ENCODE results near the gene RAB4A. TPM values are rescaled to one million over a fixed set of nuclear protein-coding genes. Genes with fewer than 3 reads are reported as not detected.

Gene RAB4A
- total and polyA plus RNA-seq, 12 donors, result 15.7 to 131 (median 112) TPM

- ATAC-seq (no peak), DNase-seq (no peak)
- TF ChIP-seq CTCF (IDR thresholded peaks at IDR 0.05), result no peak
- Histone ChIP-seq H3K27ac (no peak overlapping the region), H3K4me1 (peaks cover 8 to 78% (median 42%) of the 10 kb centered on the region in 9 donors), H3K27me3 (no peaks in the 10 kb centered on the region), H3K36me3 (peaks cover 0 to 6% (median 0%) of the 10 kb centered on the region in 9 donors), H3K4me3 (no peak overlapping the region), H3K9me3 (no peaks in the 10 kb centered on the region)
- 96 to 97% methylated on average over 2 of the region's 2 CpGs for WGBS, 2 donors
- intact Hi-C loops (cut with DNase I), result loop anchor here in 2 of 10 donors (5.0 to 10.0 kb wide), 2 partner anchors 70 to 232 kb away; partner anchors contain the start of genes CCSAP (in 1 of the 2) and NUP133 (in 1 of the 2)
Observed at GRCh38 chr1:229275005-229275404, 4.1 kb downstream of the RAB4A start.

GRCh38 chr1:229278120-229278741 lies 7.3 kb downstream of the RAB4A start:
- intact Hi-C loops (cut with DNase I), result loop anchor here in 2 of 10 donors (5.0 to 10.0 kb wide), 2 partner anchors 67 to 229 kb away; partner anchors contain the start of genes CCSAP (in 1 of the 2) and NUP133 (in 1 of the 2)
- peaks cover 0 to 6% (median 0%) of the 10 kb centered on the region in 9 donors for H3K36me3 ChIP-seq
- no peak overlapping the region for H3K27ac ChIP-seq
- 92 to 93% methylated on average over 2 of the region's 2 CpGs for WGBS, 2 donors
- H3K4me3 ChIP-seq, result no peak overlapping the region
- peaks cover 3 to 57% (median 31%) of the 10 kb centered on the region in 9 donors for H3K4me1 ChIP-seq
- peaks cover 0 to 8% (median 0%) of the 10 kb centered on the region in 11 donors for H3K9me3 ChIP-seq
- no peak for DNase-seq
- no peak for TF ChIP-seq CTCF (IDR thresholded peaks at IDR 0.05)
- H3K27me3 ChIP-seq, result no peaks in the 10 kb centered on the region
- no peak for ATAC-seq

- Histone ChIP-seq H3K36me3 (peaks cover 0 to 6% (median 0%) of the 10 kb centered on the region in 9 donors), H3K27me3 (no peaks in the 10 kb centered on the region), H3K4me3 (no peak overlapping the region), H3K4me1 (peaks cover 0 to 50% (median 30%) of the 10 kb centered on the region in 9 donors), H3K27ac (no peak overlapping the region), H3K9me3 (peaks cover 0 to 8% (median 0%) of the 10 kb centered on the region in 11 donors)
- TF ChIP-seq CTCF (IDR thresholded peaks at IDR 0.05), result no peak
- no peak for ATAC-seq
- 61 to 68% methylated on average over 3 of the region's 3 CpGs for WGBS, 2 donors
- DNase-seq, result no peak
- intact Hi-C loops (cut with DNase I), result loop anchor here in 2 of 10 donors (5.0 to 10.0 kb wide), 2 partner anchors 66 to 228 kb away; partner anchors contain the start of genes CCSAP (in 1 of the 2) and NUP133 (in 1 of the 2)
Observed at GRCh38 chr1:229279242-229279641, 8.3 kb downstream of the RAB4A start.

GRCh38 chr1:229280037-229280828 lies 9.3 kb downstream of the RAB4A start:
- Histone ChIP-seq H3K36me3 (peaks cover 0 to 6% (median 0%) of the 10 kb centered on the region in 9 donors), H3K4me1 (peaks cover 0 to 44% (median 25%) of the 10 kb centered on the region in 9 donors), H3K9me3 (peaks cover 0 to 8% (median 0%) of the 10 kb centered on the region in 11 donors), H3K27ac (no peak overlapping the region), H3K27me3 (no peaks in the 10 kb centered on the region), H3K4me3 (no peak overlapping the region)
- WGBS, 2 donors, result 69 to 73% methylated on average over 6 of the region's 6 CpGs
- no peak for TF ChIP-seq CTCF (IDR thresholded peaks at IDR 0.05)
- intact Hi-C loops (cut with DNase I), result no loop called here
- DNase-seq (no peak), ATAC-seq (no peak)

Measured in heart right ventricle (tissue), 16 donors.